Ecto neural progenitor cell (in vitro differentiated cells): ENCODE measurements around the gene GJD4.
A peak's percentile ranks its signal among the peaks of the same experiment; 100 is the strongest.

ENCODE experiments used
- DNase-seq: peaks from one replicate; pipeline ENCODE4 v3.0.0-alpha.2; 2018; ENCODE audit warnings: low spot score

The GJD4 gene

GRCh38 chr10:35605191-35605590, at the start of gene GJD4:
Gene GJD4 (plus strand): TSS chr10:35605341. CDS start chr10:35605568, 227 bp downstream.
- no peak for DNase-seq

- no peak for DNase-seq
Measured at GRCh38 chr10:35555962-35556930, 48.9 kb upstream of the GJD4 start.

- no peak for DNase-seq
Measured at GRCh38 chr10:35558276-35558675, 46.9 kb upstream of the GJD4 start.

GRCh38 chr10:35559416-35559815, 45.7 kb upstream of the GJD4 start:
- no peak for DNase-seq

- no peak for DNase-seq
Measured at GRCh38 chr10:35561715-35562114, 43.4 kb upstream of the GJD4 start.

GRCh38 chr10:35562427-35562826, 42.7 kb upstream of the GJD4 start:
- no peak for DNase-seq

- peak; percentile 66 for DNase-seq
Measured at GRCh38 chr10:35563261-35563891, 41.8 kb upstream of the GJD4 start.

GRCh38 chr10:35564341-35564968, 40.7 kb upstream of the GJD4 start:
- DNase-seq = no peak

GRCh38 chr10:35565602-35566081, 39.5 kb upstream of the GJD4 start:
- no peak for DNase-seq

GRCh38 chr10:35567951-35568350, 37.2 kb upstream of the GJD4 start:
- no peak for DNase-seq

GRCh38 chr10:35568483-35569015, 36.6 kb upstream of the GJD4 start:
- no peak for DNase-seq

- no peak for DNase-seq
Measured at GRCh38 chr10:35569111-35569707, 35.9 kb upstream of the GJD4 start.

GRCh38 chr10:35569836-35570235, 35.3 kb upstream of the GJD4 start:
- DNase-seq = no peak

GRCh38 chr10:35570397-35570796, 34.7 kb upstream of the GJD4 start:
- no peak for DNase-seq

GRCh38 chr10:35572583-35572982, 32.6 kb upstream of the GJD4 start:
- no peak for DNase-seq

GRCh38 chr10:35573796-35574195, 31.3 kb upstream of the GJD4 start:
- DNase-seq = no peak

- DNase-seq = no peak
Measured at GRCh38 chr10:35574924-35575352, 30.2 kb upstream of the GJD4 start.

GRCh38 chr10:35575640-35576039, 29.5 kb upstream of the GJD4 start:
- no peak for DNase-seq

GRCh38 chr10:35576730-35577129, 28.4 kb upstream of the GJD4 start:
- DNase-seq = no peak

GRCh38 chr10:35577926-35578617, 27.1 kb upstream of the GJD4 start:
- DNase-seq = no peak

- DNase-seq = no peak
Measured at GRCh38 chr10:35578618-35578956, 26.6 kb upstream of the GJD4 start.
